ENCODE results near the gene HSFX4.

DNA sequence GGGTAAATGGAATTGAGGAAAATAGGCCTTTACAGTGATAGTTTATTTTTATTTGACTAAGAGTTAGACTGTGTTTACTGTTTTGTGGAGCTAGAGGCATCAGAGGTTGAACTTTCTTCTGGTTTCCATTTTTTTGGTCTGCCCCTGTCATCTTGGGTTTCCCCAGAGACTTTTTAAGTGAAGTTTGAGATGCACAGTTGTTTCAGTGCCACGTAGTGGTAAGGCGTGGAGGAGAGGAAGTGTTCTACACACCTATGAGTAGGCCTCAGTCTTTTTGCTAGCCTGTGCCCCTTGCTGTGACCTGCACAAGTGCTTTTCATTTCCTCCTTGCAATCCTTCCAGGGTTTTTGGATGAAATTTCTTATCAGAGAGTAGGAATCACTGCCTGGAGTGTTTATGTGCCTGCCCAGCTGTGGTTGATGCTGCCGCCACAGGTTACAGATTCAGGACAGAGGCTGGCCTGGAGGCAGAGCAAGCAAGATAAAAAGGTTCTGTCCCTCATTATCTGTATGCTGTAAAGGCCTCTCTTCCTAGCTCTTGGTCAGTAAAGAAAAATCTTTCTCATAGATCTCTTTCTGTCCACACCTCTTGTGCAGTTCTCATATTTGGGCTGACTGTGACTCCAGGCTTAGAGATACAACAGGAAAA, 12.5 kb upstream of the HSFX4 start:
- TF ChIP-seq, protein P1, sequence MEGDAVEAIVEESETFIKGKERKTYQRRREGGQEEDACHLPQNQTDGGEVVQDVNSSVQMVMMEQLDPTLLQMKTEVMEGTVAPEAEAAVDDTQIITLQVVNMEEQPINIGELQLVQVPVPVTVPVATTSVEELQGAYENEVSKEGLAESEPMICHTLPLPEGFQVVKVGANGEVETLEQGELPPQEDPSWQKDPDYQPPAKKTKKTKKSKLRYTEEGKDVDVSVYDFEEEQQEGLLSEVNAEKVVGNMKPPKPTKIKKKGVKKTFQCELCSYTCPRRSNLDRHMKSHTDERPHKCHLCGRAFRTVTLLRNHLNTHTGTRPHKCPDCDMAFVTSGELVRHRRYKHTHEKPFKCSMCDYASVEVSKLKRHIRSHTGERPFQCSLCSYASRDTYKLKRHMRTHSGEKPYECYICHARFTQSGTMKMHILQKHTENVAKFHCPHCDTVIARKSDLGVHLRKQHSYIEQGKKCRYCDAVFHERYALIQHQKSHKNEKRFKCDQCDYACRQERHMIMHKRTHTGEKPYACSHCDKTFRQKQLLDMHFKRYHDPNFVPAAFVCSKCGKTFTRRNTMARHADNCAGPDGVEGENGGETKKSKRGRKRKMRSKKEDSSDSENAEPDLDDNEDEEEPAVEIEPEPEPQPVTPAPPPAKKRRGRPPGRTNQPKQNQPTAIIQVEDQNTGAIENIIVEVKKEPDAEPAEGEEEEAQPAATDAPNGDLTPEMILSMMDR (IDR thresholded peaks at IDR 0.05): no peak
- TF ChIP-seq ZFX (IDR thresholded peaks at IDR 0.05; ENCODE audit: borderline replicate concordance): no peak
